A673 (cell line): ENCODE data around the gene SPEG. TPM values are rescaled to one million over a fixed set of nuclear protein-coding genes. Genes with fewer than 3 reads are reported as not detected.
A peak's percentile ranks its signal among the peaks of the same experiment; 100 is the strongest.

Source experiments
- BruUV-seq: library from RNA; stranded (reverse); fragments of 400-500 nt; replicated peaks from 2 replicates; lab custom pipeline; 2021; lab: Mats Ljungman, UMichigan
- CTCF ChIA-PET: fragments of 300-600 bp; sonication (Branson Sonifier 250); formaldehyde crosslinking; loops from one replicate; lab custom pipeline; 2022; ENCODE audit warnings: antibody characterized with exemption; lab: Charles Lee
- POLR2A ChIA-PET: fragments of 300-600 bp; sonication (Branson Sonifier 250); formaldehyde crosslinking; loops from one replicate; lab custom pipeline; 2022; ENCODE audit warnings: antibody characterized with exemption; ENCODE audit not compliant: low non-redundant PET; lab: Charles Lee
- DNase-seq: peaks from one replicate; pipeline ENCODE4 v3.0.0-alpha.2; 2015; ENCODE audit warnings: low spot score
- H3K27ac ChIP-seq: fragments of 200-600 bp; sonication (generic); 2 replicates; pipeline ENCODE4 v1.5.1; 2016; ENCODE audit warnings: mixed run types, low read depth, mild to moderate bottlenecking, mixed read lengths, antibody characterized with exemption, low read length; ENCODE audit not compliant: poor library complexity, severe bottlenecking
- H3K27me3 ChIP-seq: fragments of 200-600 bp; sonication (generic); replicated peaks from 2 replicates; pipeline ENCODE4 v1.6.1; 2017; ENCODE audit warnings: mixed run types, low read depth, mild to moderate bottlenecking, mixed read lengths, antibody characterized with exemption, low read length; ENCODE audit not compliant: insufficient read depth, poor library complexity
- H3K36me3 ChIP-seq: fragments of 200-600 bp; sonication (generic); 2 replicates; pipeline ENCODE4 v1.6.1; 2016; ENCODE audit warnings: mixed run types, mild to moderate bottlenecking, mixed read lengths, antibody characterized with exemption, low read length; ENCODE audit not compliant: insufficient read depth, poor library complexity, severe bottlenecking
- H3K4me1 ChIP-seq: fragments of 200-600 bp; sonication (generic); 2 replicates; pipeline ENCODE4 v1.6.1; 2017; ENCODE audit warnings: mixed run types, mild to moderate bottlenecking, mixed read lengths, antibody characterized with exemption, low read length; ENCODE audit not compliant: insufficient read depth, poor library complexity, severe bottlenecking
- H3K4me3 ChIP-seq: fragments of 200-600 bp; sonication (generic); 2 replicates; pipeline ENCODE4 v1.5.1; 2016; ENCODE audit warnings: low read depth, mixed run types, mild to moderate bottlenecking, mixed read lengths, low read length; ENCODE audit not compliant: poor library complexity, severe bottlenecking
- H3K9me3 ChIP-seq: fragments of 200-600 bp; sonication (generic); 2 replicates; pipeline ENCODE4 v1.6.1; 2016; ENCODE audit warnings: mixed run types, low read depth, mild to moderate bottlenecking, mixed read lengths, antibody characterized with exemption, low read length; ENCODE audit not compliant: poor library complexity, severe bottlenecking
- CTCF ChIP-seq: fragments of 300-800, 200-600 bp; sonication (generic); conservative IDR thresholded peaks from 2 replicates; pipeline ENCODE4 v1.5.1; 2017; ENCODE audit warnings: low read depth, mild to moderate bottlenecking, antibody characterized with exemption, low read length, moderate library complexity, mixed read lengths
- EZH2 ChIP-seq: fragments of 200-600 bp; sonication (generic); IDR thresholded peaks from 2 replicates; pipeline ENCODE4 v1.6.1; 2017; ENCODE audit warnings: borderline replicate concordance, low read depth, mild to moderate bottlenecking, mixed read lengths, antibody characterized with exemption, low read length; ENCODE audit not compliant: poor library complexity, severe bottlenecking
- intact Hi-C: fragments of 100-400 bp; cut with micrococcal nuclease; formaldehyde crosslinking; loops from one replicate; pipeline ENCODE4 v1.10.0; 2022; ENCODE audit not compliant: unreplicated experiment
- total RNA-seq: library from RNA; stranded (reverse); gene quantifications from 2 replicates; pipeline ENCODE4 v1.2.3, GENCODE V29; 2021

The SPEG gene
- total RNA-seq, 1 experiment from 2014 or later: 8.4 TPM

- ChIA-PET POLR2A (no interaction called here), CTCF (interaction anchor here (0.7 kb wide), 1 partner anchor 9 kb away, joined by 10 read pairs; no protein-coding TSS in a partner anchor)
- no peaks in the 10 kb centered on the region for H3K27me3 ChIP-seq
- H3K4me3 ChIP-seq: no peak overlapping the region
- no peaks in the 10 kb centered on the region for H3K9me3 ChIP-seq
- no TSS peak for BruUV-seq
- H3K27ac ChIP-seq: no peak overlapping the region
- H3K36me3 ChIP-seq: no peaks in the 10 kb centered on the region
- TF ChIP-seq EZH2 (no peak), CTCF (no peak)
- intact Hi-C loops: no loop called here
- H3K4me1 ChIP-seq: no peaks in the 10 kb centered on the region
- no peak for DNase-seq
These were observed 4.9 kb downstream of the SPEG start for GRCh38 chr2:219439506-219439905.

GRCh38 chr2:219440388-219441256, 6.0 kb downstream of the SPEG start:
- ChIA-PET POLR2A (no interaction called here), CTCF (interaction anchor here (0.6 to 0.8 kb wide), 4 partner anchors 10 to 59 kb away, joined by 3 to 10 read pairs (median 4); no protein-coding TSS in a partner anchor)
- TF ChIP-seq EZH2 (no peak), CTCF (no peak)
- H3K4me3 ChIP-seq: no peak overlapping the region
- intact Hi-C loops: no loop called here
- no peak for DNase-seq
- H3K27me3 ChIP-seq: no peaks in the 10 kb centered on the region
- no peaks in the 10 kb centered on the region for H3K36me3 ChIP-seq
- no peaks in the 10 kb centered on the region for H3K4me1 ChIP-seq
- no peak overlapping the region for H3K27ac ChIP-seq
- H3K9me3 ChIP-seq: no peaks in the 10 kb centered on the region
- no TSS peak for BruUV-seq

GRCh38 chr2:219441451-219442255, 7.0 kb downstream of the SPEG start:
- no peaks in the 10 kb centered on the region for H3K36me3 ChIP-seq
- no peak overlapping the region for H3K27ac ChIP-seq
- H3K9me3 ChIP-seq: no peaks in the 10 kb centered on the region
- H3K27me3 ChIP-seq: no peaks in the 10 kb centered on the region
- no TSS peak for BruUV-seq
- POLR2A ChIA-PET: interaction anchor here (0.6 kb wide), 1 partner anchor 30 kb away, joined by 3 read pairs; no protein-coding TSS in a partner anchor
- H3K4me3 ChIP-seq: peak overlapping the region; percentile 60
- CTCF ChIA-PET: interaction anchor here (0.6 kb wide), 2 partner anchors 39 to 47 kb away, joined by 4 to 6 read pairs; no protein-coding TSS in a partner anchor
- TF ChIP-seq CTCF: no peak
- TF ChIP-seq EZH2: no peak
- peak; percentile 50 for DNase-seq
- H3K4me1 ChIP-seq: peaks cover 6% of the 10 kb centered on the region
- intact Hi-C loops: no loop called here
